ENCODE data around the gene FASN. TPM values are rescaled to one million over a fixed set of nuclear protein-coding genes. Genes with fewer than 3 reads are reported as not detected.

FASN gene
- total and polyA plus RNA-seq, 9 donors, result 1.3 to 168 (median 42.7) TPM

DNA sequence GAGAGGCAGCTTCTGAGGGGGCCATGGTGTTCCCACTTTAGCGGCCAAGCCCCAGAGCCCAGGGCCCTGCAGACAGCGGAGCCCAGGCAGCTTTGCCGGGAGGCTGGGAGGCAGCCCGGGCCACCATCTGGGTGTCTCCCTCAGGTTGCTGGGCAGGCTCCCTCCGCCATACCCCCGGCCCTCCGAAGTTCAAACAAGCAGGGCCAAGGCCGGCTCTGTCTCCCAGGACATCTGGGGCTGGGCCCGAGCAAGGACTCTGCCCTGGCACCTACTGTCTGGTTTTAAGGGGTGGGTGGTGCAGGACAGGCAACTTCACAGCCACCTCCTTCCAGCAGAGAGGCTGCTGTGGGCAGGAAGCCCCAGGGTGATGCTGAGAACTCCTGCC is 35.1 kb downstream of the FASN start:
- Histone ChIP-seq H3K9me3 (no peaks in the 10 kb centered on the region), H3K27me3 (no peaks in the 10 kb centered on the region), H3K4me3 (no peak overlapping the region), H3K27ac (no peak overlapping the region), H3K4me1 (ENCODE audit: insufficient read depth) (peaks cover 6% of the 10 kb centered on the region), H3K36me3 (no peaks in the 10 kb centered on the region)
- intact Hi-C loops (cut with DNase I), result no loop called here
- 73 to 86% (median 82%) methylated on average over 2 to 9 of the region's 9 CpGs for WGBS, 3 donors
- TF ChIP-seq POLR2A (IDR thresholded peaks at IDR 0.05) (no peak), EP300 (IDR thresholded peaks at IDR 0.05) (no peak), CTCF (IDR thresholded peaks at IDR 0.05) (no peak)
- no peak for DNase-seq

GRCh38 chr17:82062076-82062983 is 35.7 kb downstream of the FASN start:
- peaks cover 6% of the 10 kb centered on the region for H3K4me1 ChIP-seq (ENCODE audit: insufficient read depth)
- intact Hi-C loops (cut with DNase I), result no loop called here
- WGBS, 3 donors, result 72 to 78% (median 74%) methylated on average over 21 to 24 of the region's 24 CpGs
- H3K27ac ChIP-seq, result no peak overlapping the region
- H3K27me3 ChIP-seq, result no peaks in the 10 kb centered on the region
- H3K9me3 ChIP-seq, result no peaks in the 10 kb centered on the region
- H3K4me3 ChIP-seq, result no peak overlapping the region
- no peaks in the 10 kb centered on the region for H3K36me3 ChIP-seq
- no peak for DNase-seq
- no peak for TF ChIP-seq CTCF (IDR thresholded peaks at IDR 0.05)
- TF ChIP-seq EP300 (IDR thresholded peaks at IDR 0.05), result no peak
- TF ChIP-seq POLR2A (IDR thresholded peaks at IDR 0.05), result no peak

DNA sequence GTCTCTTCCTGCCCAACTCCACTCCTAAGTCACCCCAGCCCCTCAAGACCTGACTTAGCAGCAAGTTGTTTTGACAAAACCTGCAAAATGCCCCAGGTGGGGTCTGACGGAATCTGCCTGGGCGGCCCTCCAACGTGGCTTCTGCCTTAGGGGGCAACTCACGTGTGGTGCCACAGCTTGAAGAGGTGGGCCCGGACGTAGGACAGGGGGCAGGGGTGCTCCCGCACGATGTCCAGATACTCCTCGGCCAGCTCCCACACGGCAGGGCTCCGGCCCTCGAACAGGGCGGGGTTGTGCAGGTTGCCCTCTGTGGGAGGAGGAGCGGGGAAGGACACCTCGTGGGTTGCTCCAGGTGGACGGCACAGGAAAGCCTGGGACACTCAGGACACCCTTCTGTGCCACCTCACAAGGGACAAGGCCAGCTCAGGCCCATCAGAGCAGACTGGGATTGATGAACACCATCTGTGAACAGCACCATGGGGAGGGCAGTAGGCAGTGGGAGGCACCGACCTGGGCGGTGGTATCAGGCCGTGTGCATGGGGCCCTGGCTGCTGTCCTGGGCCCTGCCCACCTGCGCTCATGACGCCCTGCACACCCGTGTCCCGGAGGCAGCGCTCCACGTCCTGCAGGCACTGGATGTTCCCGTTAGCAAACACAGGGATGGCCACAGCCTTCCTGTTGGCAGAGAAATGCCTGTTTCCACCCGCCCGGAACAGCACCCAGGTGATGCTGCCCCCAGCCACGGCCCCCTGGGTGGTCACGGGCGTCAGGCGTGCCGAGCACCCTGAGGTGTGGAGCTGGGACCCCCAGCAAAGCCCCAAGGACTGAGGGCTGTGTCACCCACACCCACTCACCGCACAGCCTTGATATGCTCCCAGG is 36.8 kb downstream of the FASN start:
- Histone ChIP-seq H3K27me3 (no peaks in the 10 kb centered on the region), H3K27ac (no peak overlapping the region), H3K4me3 (no peak overlapping the region), H3K36me3 (no peaks in the 10 kb centered on the region), H3K4me1 (ENCODE audit: insufficient read depth) (peaks cover 6% of the 10 kb centered on the region), H3K9me3 (no peaks in the 10 kb centered on the region)
- intact Hi-C loops (cut with DNase I), result no loop called here
- DNase-seq, result no peak
- 76 to 83% (median 82%) methylated on average over 27 to 34 of the region's 34 CpGs for WGBS, 3 donors
- TF ChIP-seq CTCF (IDR thresholded peaks at IDR 0.05) (no peak), EP300 (IDR thresholded peaks at IDR 0.05) (no peak), POLR2A (IDR thresholded peaks at IDR 0.05) (no peak)

DNA sequence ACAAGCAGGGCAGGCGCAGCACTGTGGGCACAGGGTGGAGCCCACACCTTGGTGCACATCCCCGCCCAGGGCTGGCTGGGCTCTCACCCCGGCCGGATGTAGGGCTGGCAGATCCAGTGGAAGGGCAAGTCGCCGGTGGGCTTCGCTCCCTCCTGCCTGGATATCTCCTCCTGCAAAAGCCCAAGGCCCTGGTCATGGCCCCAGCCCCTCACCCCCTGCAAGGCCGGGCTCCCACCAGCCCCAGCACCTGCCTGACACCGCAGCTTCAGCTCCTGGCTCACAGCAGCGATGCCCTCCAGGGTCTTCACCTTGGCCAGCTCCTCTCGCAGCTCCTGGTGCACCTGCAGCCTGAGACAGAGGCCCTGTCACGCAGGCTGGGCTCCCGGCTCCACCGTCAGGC is 37.4 kb downstream of the FASN start:
- no peak overlapping the region for H3K4me3 ChIP-seq
- no peaks in the 10 kb centered on the region for H3K27me3 ChIP-seq
- peaks cover 3% of the 10 kb centered on the region for H3K4me1 ChIP-seq (ENCODE audit: insufficient read depth)
- intact Hi-C loops (cut with DNase I), result no loop called here
- WGBS, 3 donors, result 82 to 93% (median 85%) methylated on average over 10 to 14 of the region's 14 CpGs
- no peak for DNase-seq
- TF ChIP-seq EP300 (IDR thresholded peaks at IDR 0.05), result no peak
- no peak for TF ChIP-seq POLR2A (IDR thresholded peaks at IDR 0.05)
- no peak for TF ChIP-seq CTCF (IDR thresholded peaks at IDR 0.05)
- no peaks in the 10 kb centered on the region for H3K36me3 ChIP-seq
- no peaks in the 10 kb centered on the region for H3K9me3 ChIP-seq
- H3K27ac ChIP-seq, result no peak overlapping the region

All from ovary (tissue), 9 donors.